Liver (tissue), 9 donors: ENCODE data around the gene NSD1. TPM values are rescaled to one million over a fixed set of nuclear protein-coding genes. Genes with fewer than 3 reads are reported as not detected.
"Not testable (repeated sequence)": the region's sequence is repeated elsewhere in the genome, so short reads cannot be mapped to it uniquely, and the experiment has no call there.

Source experiments
- DNase-seq: peaks from one replicate; pipeline ENCODE4 v3.0.0-alpha.2; 2017; ENCODE audit warnings: low spot score
- H3K27ac ChIP-seq, 2 donors: one replicate each; pipeline ENCODE4 v1.7.0; 2013; ENCODE audit warnings: inconsistent platforms in 2 of 2, low read length in 2 of 2, control low read depth in 1 of 2, low read depth in 1 of 2, mild to moderate bottlenecking in 1 of 2
- H3K27me3 ChIP-seq, 4 donors: one replicate each; pipeline versions ENCODE4 v1.6.1 to v1.7.0; 2013; ENCODE audit warnings: low read length in 3 of 4, inconsistent platforms in 1 of 4, mild to moderate bottlenecking in 1 of 4, moderate library complexity in 1 of 4; ENCODE audit not compliant: control insufficient read depth in 4 of 4, insufficient read depth in 4 of 4
- H3K36me3 ChIP-seq, 4 donors: one replicate each; pipeline versions ENCODE4 v1.6.1 to v1.7.0; 2013; ENCODE audit warnings: low read length in 3 of 4, mild to moderate bottlenecking in 3 of 4, low read depth in 1 of 4, moderate library complexity in 1 of 4; ENCODE audit not compliant: control insufficient read depth in 4 of 4, insufficient read depth in 3 of 4
- H3K4me1 ChIP-seq, 4 donors: one replicate each; pipeline versions ENCODE4 v1.6.1 to v1.7.0; 2013; ENCODE audit warnings: low read length in 3 of 4, mild to moderate bottlenecking in 3 of 4, moderate library complexity in 1 of 4; ENCODE audit not compliant: control insufficient read depth in 4 of 4, insufficient read depth in 4 of 4
- H3K4me3 ChIP-seq, 3 donors: one replicate each; pipeline versions ENCODE4 v1.6.1 to v1.7.0; 2013; ENCODE audit warnings: low read length in 3 of 3, control low read depth in 1 of 3, low read depth in 1 of 3, mild to moderate bottlenecking in 1 of 3
- H3K9ac ChIP-seq, 2 donors: one replicate each; pipeline ENCODE4 v1.7.0; 2013; ENCODE audit warnings: low read length in 2 of 2, mild to moderate bottlenecking in 2 of 2, moderate library complexity in 2 of 2, control low read depth in 1 of 2, low read depth in 1 of 2
- H3K9me3 ChIP-seq, 4 donors: one replicate each; pipeline versions ENCODE4 v1.6.1 to v1.7.0; 2013; ENCODE audit warnings: low read length in 3 of 4; ENCODE audit not compliant: control insufficient read depth in 4 of 4
- ATF3 ChIP-seq: IDR thresholded peaks from 2 replicates; pipeline ENCODE4 v1.6.1; 2016; ENCODE audit warnings: antibody characterized with exemption
- EGR1 ChIP-seq, 2 donors: IDR thresholded peaks; 2 replicates each; pipeline ENCODE4 v1.6.1; 2016 to 2018; ENCODE audit warnings: antibody characterized with exemption in 2 of 2, low read depth in 2 of 2
- FOXA1 ChIP-seq: IDR thresholded peaks from 2 replicates; pipeline ENCODE4 v1.6.1; 2016; ENCODE audit warnings: antibody characterized with exemption
- FOXA2 ChIP-seq: IDR thresholded peaks from 2 replicates; pipeline ENCODE4 v1.6.1; 2016; ENCODE audit warnings: antibody characterized with exemption
- GABPA ChIP-seq, 2 donors: IDR thresholded peaks in 1 of 2; conservative IDR thresholded peaks in 1 of 2; 2 replicates each; pipeline ENCODE4 v1.6.1; 2016; ENCODE audit warnings: antibody characterized with exemption in 2 of 2, mild to moderate bottlenecking in 1 of 2, moderate library complexity in 1 of 2
- HNF4A ChIP-seq, 2 donors: conservative IDR thresholded peaks; 2 replicates each; pipeline ENCODE4 v1.6.1; 2016; ENCODE audit warnings: antibody characterized with exemption in 2 of 2, mild to moderate bottlenecking in 2 of 2
- JUND ChIP-seq, 2 donors: IDR thresholded peaks; 2 replicates each; pipeline ENCODE4 v1.6.1; 2016; ENCODE audit warnings: antibody characterized with exemption in 2 of 2
- MAX ChIP-seq: IDR thresholded peaks from 2 replicates; pipeline ENCODE4 v1.6.1; 2016; ENCODE audit warnings: antibody characterized with exemption
- NR2F2 ChIP-seq: IDR thresholded peaks from 2 replicates; pipeline ENCODE4 v1.6.1; 2016; ENCODE audit warnings: antibody characterized with exemption
- REST ChIP-seq: IDR thresholded peaks from 2 replicates; pipeline ENCODE4 v1.6.1; 2016; ENCODE audit warnings: antibody characterized with exemption, mild to moderate bottlenecking
- RXRA ChIP-seq, 2 donors: IDR thresholded peaks; 2 replicates each; pipeline ENCODE4 v1.6.1; 2017 to 2018; ENCODE audit warnings: antibody characterized with exemption in 2 of 2, mild to moderate bottlenecking in 1 of 2
- SP1 ChIP-seq: IDR thresholded peaks from 2 replicates; pipeline ENCODE4 v1.6.1; 2018; ENCODE audit warnings: antibody characterized with exemption, mild to moderate bottlenecking
- TAF1 ChIP-seq: conservative IDR thresholded peaks from 2 replicates; pipeline ENCODE4 v1.6.1; 2016; ENCODE audit warnings: antibody characterized with exemption, mild to moderate bottlenecking
- YY1 ChIP-seq: IDR thresholded peaks from 2 replicates; pipeline ENCODE4 v1.6.1; 2016; ENCODE audit warnings: antibody characterized with exemption, mild to moderate bottlenecking
- ZBTB33 ChIP-seq: IDR thresholded peaks from 2 replicates; pipeline ENCODE4 v1.6.1; 2016; ENCODE audit warnings: antibody characterized with exemption
- WGBS: extraction: QIAGEN DNeasy Blood & Tissue Kit; methylation state at CpG from one replicate; pipeline ENCODE4 v1.1.7; 2013; 5-methylcytosine and 5-hydroxymethylcytosine counted together
- polyA plus RNA-seq, 2 donors: library from polyadenylated mRNA; stranded (reverse) in 1 of 2; unstranded in 1 of 2; fragments of 200-250 nt in 1 of 2; fragments of >200 nt in 1 of 2; fragmentation: Nextera tagmentation in 1 of 2; extraction: Ambion mirVana in 1 of 2; gene quantifications; one replicate each; pipeline versions ENCODE4 v1.2.1 to v1.2.3, GENCODE V29; 2013 to 2015
- total RNA-seq, 2 donors: library from RNA; depleted of rRNA; stranded (reverse); fragments of >200 nt; gene quantifications; one replicate each; pipeline ENCODE4 v1.2.3, GENCODE V29; 2014
- donor health status: healthy.
- donor health status: healthy.
- donor health status: healthy.
- donor health status: healthy.
- donor health status: healthy.

Gene NSD1
- total and polyA plus RNA-seq, 4 donors: 5.3 to 34.1 (median 19.3) TPM

GRCh38 chr5:177176175-177176711 is 42.7 kb downstream of the NSD1 start:
- Histone ChIP-seq H3K4me3 (no peak overlapping the region), H3K27me3 (no peaks in the 10 kb centered on the region), H3K27ac (no peak overlapping the region), H3K4me1 (peaks cover 0 to 2% (median 0%) of the 10 kb centered on the region in 4 donors), H3K9me3 (no peaks in the 10 kb centered on the region), H3K36me3 (peaks cover 0 to 4% (median 1%) of the 10 kb centered on the region in 4 donors), H3K9ac (no peak overlapping the region)
- TF ChIP-seq FOXA2: no peak
- TF ChIP-seq NR2F2: no peak
- WGBS: 92% methylated on average over 8 of the region's 8 CpGs
- DNase-seq: no peak

- H3K9me3 ChIP-seq, H3K4me1 ChIP-seq, H3K36me3 ChIP-seq, H3K9ac ChIP-seq, H3K27me3 ChIP-seq, H3K4me3 ChIP-seq, DNase-seq, H3K27ac ChIP-seq: not testable (repeated sequence)
- WGBS: 96% methylated on average over 9 of the region's 9 CpGs
These were observed 44.4 kb downstream of the NSD1 start for GRCh38 chr5:177177847-177178437.

GRCh38 chr5:177178733-177179304 is 45.2 kb downstream of the NSD1 start:
- H3K27ac ChIP-seq: no peak overlapping the region

GRCh38 chr5:177179431-177179830 is 45.9 kb downstream of the NSD1 start:
- Histone ChIP-seq H3K4me1 (peaks cover 0 to 2% (median 0%) of the 10 kb centered on the region in 4 donors), H3K9ac (no peak overlapping the region), H3K27ac (no peak overlapping the region), H3K36me3 (peaks cover 0 to 4% (median 1%) of the 10 kb centered on the region in 4 donors), H3K4me3 (no peak overlapping the region), H3K27me3 (no peaks in the 10 kb centered on the region), H3K9me3 (no peaks in the 10 kb centered on the region)
- no peak for TF ChIP-seq ZBTB33
- no peak for TF ChIP-seq TAF1
- TF ChIP-seq EGR1 (IDR thresholded peaks at IDR 0.05; ENCODE audit: low read depth in 2 of 2): no peak
- TF ChIP-seq RXRA (IDR thresholded peaks at IDR 0.05): no peak
- TF ChIP-seq GABPA (IDR thresholded peaks at IDR 0.05 in 1 of 2, conservative IDR thresholded peaks at IDR 0.05 in 1 of 2): no peak
- no peak for TF ChIP-seq REST
- TF ChIP-seq HNF4A (conservative IDR thresholded peaks at IDR 0.05): no peak
- no peak for TF ChIP-seq ATF3
- TF ChIP-seq JUND (IDR thresholded peaks at IDR 0.05): no peak
- no peak for TF ChIP-seq FOXA1
- no peak for TF ChIP-seq SP1
- TF ChIP-seq YY1: no peak
- DNase-seq: no peak
- WGBS: 93% methylated on average over 3 of the region's 3 CpGs

More at GRCh38 chr5:177178733-177179304, 45.2 kb downstream of the NSD1 start:
- H3K36me3 ChIP-seq: peaks cover 0 to 4% (median 1%) of the 10 kb centered on the region in 4 donors
- no peaks in the 10 kb centered on the region for H3K27me3 ChIP-seq
- DNase-seq: no peak
- no peak overlapping the region for H3K4me3 ChIP-seq
- 96% methylated on average over 3 of the region's 3 CpGs for WGBS
- no peak overlapping the region for H3K9ac ChIP-seq
- peaks cover 0 to 2% (median 0%) of the 10 kb centered on the region in 4 donors for H3K4me1 ChIP-seq
- no peaks in the 10 kb centered on the region for H3K9me3 ChIP-seq
- no peak for TF ChIP-seq RXRA (IDR thresholded peaks at IDR 0.05)
- TF ChIP-seq MAX: no peak
